ENCODE results near the gene EFCAB6.

EFCAB6 gene

DNA sequence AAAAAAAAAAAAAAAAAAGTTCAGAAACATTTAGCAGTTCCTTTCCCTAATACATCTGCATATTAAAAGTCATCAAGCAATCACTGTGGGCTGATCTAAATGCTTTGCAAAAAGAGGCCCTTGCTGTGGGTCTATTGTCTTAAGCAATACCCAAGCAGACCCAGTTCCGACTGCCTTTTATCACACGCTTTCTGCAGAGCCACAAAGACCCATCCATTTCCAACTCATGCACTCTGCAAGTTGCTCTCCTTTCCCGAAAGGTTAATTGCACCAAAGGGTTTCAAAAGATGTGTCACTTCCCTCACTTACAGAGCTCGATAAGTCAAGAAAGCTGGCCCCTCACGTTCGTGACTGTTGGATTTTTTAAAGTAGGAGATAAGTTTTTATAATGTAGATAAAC, 261.4 kb downstream of the EFCAB6 start:
- no peak for DNase-seq (ENCODE audit: insufficient read length, low spot score)
- no peak for FAIRE-seq
- TF ChIP-seq, protein P1, sequence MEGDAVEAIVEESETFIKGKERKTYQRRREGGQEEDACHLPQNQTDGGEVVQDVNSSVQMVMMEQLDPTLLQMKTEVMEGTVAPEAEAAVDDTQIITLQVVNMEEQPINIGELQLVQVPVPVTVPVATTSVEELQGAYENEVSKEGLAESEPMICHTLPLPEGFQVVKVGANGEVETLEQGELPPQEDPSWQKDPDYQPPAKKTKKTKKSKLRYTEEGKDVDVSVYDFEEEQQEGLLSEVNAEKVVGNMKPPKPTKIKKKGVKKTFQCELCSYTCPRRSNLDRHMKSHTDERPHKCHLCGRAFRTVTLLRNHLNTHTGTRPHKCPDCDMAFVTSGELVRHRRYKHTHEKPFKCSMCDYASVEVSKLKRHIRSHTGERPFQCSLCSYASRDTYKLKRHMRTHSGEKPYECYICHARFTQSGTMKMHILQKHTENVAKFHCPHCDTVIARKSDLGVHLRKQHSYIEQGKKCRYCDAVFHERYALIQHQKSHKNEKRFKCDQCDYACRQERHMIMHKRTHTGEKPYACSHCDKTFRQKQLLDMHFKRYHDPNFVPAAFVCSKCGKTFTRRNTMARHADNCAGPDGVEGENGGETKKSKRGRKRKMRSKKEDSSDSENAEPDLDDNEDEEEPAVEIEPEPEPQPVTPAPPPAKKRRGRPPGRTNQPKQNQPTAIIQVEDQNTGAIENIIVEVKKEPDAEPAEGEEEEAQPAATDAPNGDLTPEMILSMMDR (IDR thresholded peaks at IDR 0.05; ENCODE audit: insufficient read depth, missing control alignments) = no peak

- TF ChIP-seq, protein P1 (IDR thresholded peaks at IDR 0.05; ENCODE audit: insufficient read depth, missing control alignments) = no peak
- DNase-seq (ENCODE audit: insufficient read length, low spot score) (no peak), FAIRE-seq (no peak)
These were observed 262.0 kb downstream of the EFCAB6 start for GRCh38 chr22:43550024-43550620.

DNA sequence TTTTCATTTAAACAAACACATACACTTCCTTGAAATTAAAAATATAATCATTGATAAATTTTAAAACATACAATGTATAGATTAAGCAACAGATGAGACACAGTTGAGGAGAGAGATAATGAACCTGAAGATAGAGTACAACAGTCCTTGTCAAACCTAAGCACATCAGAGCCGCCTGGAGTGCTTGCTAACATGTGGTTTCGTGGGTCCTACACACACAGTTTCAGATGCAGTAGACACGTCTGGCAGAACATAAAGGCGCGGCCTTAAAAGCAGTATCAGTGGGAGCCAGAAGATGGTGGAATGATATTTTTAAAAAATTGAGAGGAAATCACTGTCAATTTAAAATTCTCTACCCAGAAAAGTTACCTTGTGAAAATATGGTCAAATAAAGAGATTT, 265.9 kb downstream of the EFCAB6 start:
- DNase-seq (ENCODE audit: insufficient read length, low spot score) (no peak), FAIRE-seq (no peak)
- TF ChIP-seq, protein P1 (IDR thresholded peaks at IDR 0.05; ENCODE audit: insufficient read depth, missing control alignments) = no peak

- FAIRE-seq (no peak), DNase-seq (ENCODE audit: insufficient read length, low spot score) (no peak)
- TF ChIP-seq, protein P1 (IDR thresholded peaks at IDR 0.05; ENCODE audit: insufficient read depth, missing control alignments) = no peak
These were observed 267.8 kb downstream of the EFCAB6 start for GRCh38 chr22:43544289-43544673.

- DNase-seq (ENCODE audit: insufficient read length, low spot score) = no peak
- TF ChIP-seq, protein P1 (IDR thresholded peaks at IDR 0.05; ENCODE audit: insufficient read depth, missing control alignments) = no peak
- FAIRE-seq = no peak
These were observed 268.4 kb downstream of the EFCAB6 start for GRCh38 chr22:43543522-43544288.

DNA sequence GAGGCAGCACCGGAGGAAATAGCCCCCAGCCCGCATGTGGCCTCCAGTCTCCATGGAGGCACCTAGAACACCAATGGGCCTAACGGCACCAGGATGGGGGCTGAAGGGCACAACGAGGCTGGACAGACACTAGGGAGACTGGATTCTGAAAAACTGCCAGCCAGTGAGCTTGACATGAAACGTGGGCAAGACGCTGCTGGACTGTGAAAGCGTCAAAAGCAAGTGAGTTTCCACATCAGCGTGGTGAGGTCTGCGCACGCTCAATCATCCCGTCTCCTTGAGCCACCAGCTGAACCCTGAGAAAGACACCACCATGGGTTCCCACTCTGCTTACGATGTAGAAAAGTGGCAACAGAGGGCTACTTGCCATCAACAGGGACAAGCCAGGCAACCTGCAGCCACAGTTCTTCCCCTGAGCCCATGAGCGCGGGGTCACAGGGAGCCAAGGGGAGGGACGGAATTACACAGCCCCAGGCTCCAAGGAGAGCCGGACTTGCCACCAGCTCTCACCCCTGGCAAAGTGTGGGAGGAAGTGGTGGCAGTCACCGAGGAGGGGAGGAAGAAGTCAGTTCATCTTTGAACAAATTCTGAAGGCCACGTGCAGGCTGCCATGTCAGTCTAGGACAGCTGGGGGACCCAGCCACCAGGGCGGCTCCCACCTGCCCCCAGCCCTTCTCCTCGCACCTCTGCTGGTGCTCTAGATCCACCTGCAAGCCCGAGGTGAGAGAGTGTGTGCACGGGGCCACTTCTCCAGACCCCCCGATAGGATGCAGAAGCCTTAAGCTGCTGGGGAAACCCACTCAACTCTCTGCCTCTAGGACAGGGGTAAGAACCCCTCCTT, 269.2 kb downstream of the EFCAB6 start:
- TF ChIP-seq, protein P1 (IDR thresholded peaks at IDR 0.05; ENCODE audit: insufficient read depth, missing control alignments) = no peak
- FAIRE-seq (no peak), DNase-seq (ENCODE audit: insufficient read length, low spot score) (no peak)
